MM.1S (cell line): ENCODE results near the gene ORMDL3.
A peak's percentile ranks its signal among the peaks of the same experiment; 100 is the strongest.

Experiments
- DNase-seq: peaks from one replicate; pipeline ENCODE4 v3.0.0-alpha.2; 2015
- H2AFZ ChIP-seq: fragments of 300-600 bp; sonication (generic); 2 replicates; pipeline ENCODE4 v1.6.0; 2016; ENCODE audit warnings: antibody characterized with exemption, low read length
- H3F3A ChIP-seq: fragments of 300-600 bp; sonication (generic); 2 replicates; pipeline ENCODE4 v1.6.1; 2016; ENCODE audit warnings: mild to moderate bottlenecking, antibody characterized with exemption, low read length, moderate library complexity, mixed read lengths; ENCODE audit not compliant: insufficient read depth
- H3K27ac ChIP-seq: fragments of 300-600 bp; sonication (generic); 2 replicates; pipeline ENCODE4 v1.5.1; 2016; ENCODE audit warnings: mild to moderate bottlenecking, low read length
- H3K27me3 ChIP-seq: fragments of 300-600 bp; sonication (generic); replicated peaks from 2 replicates; pipeline ENCODE4 v1.6.0; 2016; ENCODE audit warnings: low read length; ENCODE audit not compliant: insufficient read depth
- H3K36me3 ChIP-seq: fragments of 300-600 bp; sonication (generic); replicated peaks from 2 replicates; pipeline ENCODE4 v1.6.1; 2016; ENCODE audit warnings: mild to moderate bottlenecking, low read length, mixed read lengths; ENCODE audit not compliant: insufficient read depth
- H3K4me1 ChIP-seq: fragments of 300-600 bp; sonication (generic); 2 replicates; pipeline ENCODE4 v1.6.1; 2016; ENCODE audit warnings: low read length, mixed read lengths
- H3K4me2 ChIP-seq: fragments of 300-600 bp; sonication (generic); 2 replicates; pipeline ENCODE4 v1.6.0; 2016; ENCODE audit warnings: low read depth, low read length
- H3K4me3 ChIP-seq: fragments of 300-600 bp; sonication (generic); 2 replicates; pipeline ENCODE4 v1.5.1; 2016; ENCODE audit warnings: low read length, mixed read lengths
- H3K79me2 ChIP-seq: fragments of 300-600 bp; sonication (generic); 2 replicates; pipeline ENCODE4 v1.6.1; 2016; ENCODE audit warnings: mixed run types, low read length, mixed read lengths
- H3K9ac ChIP-seq: fragments of 300-600 bp; sonication (generic); 2 replicates; pipeline ENCODE4 v1.6.1; 2016; ENCODE audit warnings: low read length, mixed read lengths
- H3K9me2 ChIP-seq: fragments of 300-600 bp; sonication (generic); replicated peaks from 2 replicates; pipeline ENCODE4 v1.6.1; 2016; ENCODE audit warnings: mild to moderate bottlenecking, low read length, mixed read lengths; ENCODE audit not compliant: insufficient read depth
- H3K9me3 ChIP-seq: fragments of 300-600 bp; sonication (generic); replicated peaks from 2 replicates; pipeline ENCODE4 v1.6.1; 2016; ENCODE audit warnings: mild to moderate bottlenecking, low read length, mixed read lengths; ENCODE audit not compliant: insufficient read depth
- H4K20me1 ChIP-seq: fragments of 300-600 bp; sonication (generic); 2 replicates; pipeline ENCODE4 v1.6.1; 2016; ENCODE audit warnings: mild to moderate bottlenecking, low read length, moderate library complexity, mixed read lengths; ENCODE audit not compliant: insufficient read depth
- EZH2 ChIP-seq: fragments of 300-600 bp; sonication (generic); optimal IDR thresholded peaks from 2 replicates; pipeline ENCODE3; 2017; ENCODE audit warnings: low read depth, mild to moderate bottlenecking, antibody characterized with exemption, low read length, mixed read lengths
- EZH2phosphoT487 ChIP-seq: fragments of 300-600 bp; sonication (generic); IDR thresholded peaks from 2 replicates; pipeline ENCODE4 v1.6.1; 2018; ENCODE audit warnings: antibody characterized with exemption, low read length
- TF ChIP-seq, protein P1 (sequence below): fragments of 300-600 bp; sonication (generic); IDR thresholded peaks from 2 replicates; pipeline ENCODE4 v1.5.1; 2016; ENCODE audit warnings: antibody characterized with exemption, low read length, mixed read lengths

ORMDL3 gene

DNA sequence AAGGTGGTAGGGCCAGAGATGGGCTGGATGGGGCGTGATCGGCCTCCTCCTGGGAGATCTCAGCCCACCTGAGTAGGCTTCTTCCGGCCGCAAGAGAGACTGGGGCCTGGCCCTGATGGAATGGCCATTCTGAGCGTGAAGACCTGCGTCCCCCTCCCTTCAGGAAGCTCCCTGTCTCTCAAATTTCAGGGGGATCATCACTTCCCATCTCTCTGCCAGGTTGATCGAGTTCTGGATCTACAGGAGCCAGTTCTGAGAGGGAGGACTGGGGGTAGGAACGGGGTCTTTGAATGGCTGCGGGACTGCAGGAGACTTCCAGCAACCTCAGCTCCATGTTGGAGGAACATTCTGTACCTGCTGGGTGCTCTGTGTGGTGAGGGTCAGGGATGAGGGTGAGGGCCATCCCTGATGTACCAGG lies 26.1 kb upstream of the ORMDL3 start:
- Histone ChIP-seq H3K9me3 (no peaks in the 10 kb centered on the region), H3K79me2 (no peaks in the 10 kb centered on the region), H3K27ac (no peak overlapping the region), H3K4me1 (peaks cover 11% of the 10 kb centered on the region), H3K4me2 (peak overlapping the region; percentile 95), H3K9ac (peak overlapping the region; percentile 51; the same call in 1 of the 2 replicates), H3K36me3 (no peaks in the 10 kb centered on the region), H2AFZ (peak overlapping the region; percentile 96), H3K9me2 (no peaks in the 10 kb centered on the region), H3K27me3 (0 out of 2 replicates have a peak, but pooled peaks cover 4% of the 10 kb centered on the region), H3F3A (no peaks in the 10 kb centered on the region), H3K4me3 (peak overlapping the region; percentile 62), H4K20me1 (no peaks in the 10 kb centered on the region)
- DNase-seq = no peak
- TF ChIP-seq EZH2phosphoT487 (no peak), EZH2 (no peak)
- TF ChIP-seq, protein P1, sequence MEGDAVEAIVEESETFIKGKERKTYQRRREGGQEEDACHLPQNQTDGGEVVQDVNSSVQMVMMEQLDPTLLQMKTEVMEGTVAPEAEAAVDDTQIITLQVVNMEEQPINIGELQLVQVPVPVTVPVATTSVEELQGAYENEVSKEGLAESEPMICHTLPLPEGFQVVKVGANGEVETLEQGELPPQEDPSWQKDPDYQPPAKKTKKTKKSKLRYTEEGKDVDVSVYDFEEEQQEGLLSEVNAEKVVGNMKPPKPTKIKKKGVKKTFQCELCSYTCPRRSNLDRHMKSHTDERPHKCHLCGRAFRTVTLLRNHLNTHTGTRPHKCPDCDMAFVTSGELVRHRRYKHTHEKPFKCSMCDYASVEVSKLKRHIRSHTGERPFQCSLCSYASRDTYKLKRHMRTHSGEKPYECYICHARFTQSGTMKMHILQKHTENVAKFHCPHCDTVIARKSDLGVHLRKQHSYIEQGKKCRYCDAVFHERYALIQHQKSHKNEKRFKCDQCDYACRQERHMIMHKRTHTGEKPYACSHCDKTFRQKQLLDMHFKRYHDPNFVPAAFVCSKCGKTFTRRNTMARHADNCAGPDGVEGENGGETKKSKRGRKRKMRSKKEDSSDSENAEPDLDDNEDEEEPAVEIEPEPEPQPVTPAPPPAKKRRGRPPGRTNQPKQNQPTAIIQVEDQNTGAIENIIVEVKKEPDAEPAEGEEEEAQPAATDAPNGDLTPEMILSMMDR = no peak

DNA sequence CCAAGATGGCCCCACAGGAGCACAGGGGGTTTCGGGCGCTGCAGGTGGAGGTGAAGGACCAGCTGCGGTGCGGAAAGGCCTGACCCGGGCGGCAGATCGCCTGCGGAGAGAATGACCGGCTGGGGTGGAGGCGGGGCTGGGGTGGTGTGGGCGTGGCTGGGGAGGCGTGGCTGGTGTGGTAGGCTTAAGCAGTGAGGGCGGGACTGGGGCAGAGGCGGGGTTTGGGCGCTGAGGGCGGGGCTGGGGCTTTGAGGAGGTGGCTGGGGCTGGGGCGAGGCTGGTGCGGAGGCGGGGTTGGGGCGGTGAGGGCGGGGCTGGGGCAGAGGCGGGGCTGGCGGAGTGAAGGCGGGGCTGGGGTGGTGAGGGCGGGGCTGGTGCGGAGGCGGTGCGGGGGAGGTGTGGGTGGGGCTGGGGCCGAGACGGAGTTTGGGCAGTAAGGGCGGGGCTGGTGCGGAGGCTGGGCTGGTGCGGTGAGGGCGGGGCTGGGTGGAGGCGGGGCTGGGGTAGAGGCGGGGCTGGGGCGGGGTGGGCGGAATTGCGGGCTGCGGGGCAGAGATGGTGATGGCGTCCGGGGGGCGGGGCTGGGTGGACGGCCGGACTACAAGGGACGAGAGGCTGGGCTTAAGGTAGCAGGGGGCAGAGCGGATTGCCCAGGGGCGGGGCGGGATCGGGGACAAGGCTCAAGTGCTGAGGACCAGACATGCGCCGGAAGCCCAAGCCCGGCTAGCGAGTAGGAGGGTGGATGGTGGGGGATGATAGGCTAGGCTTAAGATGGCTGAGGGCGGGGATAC lies 25.5 kb upstream of the ORMDL3 start:
- no peaks in the 10 kb centered on the region for H3K36me3 ChIP-seq
- H4K20me1 ChIP-seq = no peaks in the 10 kb centered on the region
- TF ChIP-seq EZH2phosphoT487 = no peak
- TF ChIP-seq EZH2 = no peak
- TF ChIP-seq, protein P1 = no peak
- H3K9ac ChIP-seq = peak overlapping the region; percentile 51; the same call in 1 of the 2 replicates
- no peaks in the 10 kb centered on the region for H3K9me2 ChIP-seq
- peak; percentile 94 for DNase-seq
- no peaks in the 10 kb centered on the region for H3F3A ChIP-seq
- 0 out of 2 replicates have a peak, but pooled peaks cover 4% of the 10 kb centered on the region for H3K27me3 ChIP-seq
- H3K4me2 ChIP-seq = peak overlapping the region; percentile 95
- H3K4me1 ChIP-seq = peaks cover 11% of the 10 kb centered on the region
- H3K9me3 ChIP-seq = no peaks in the 10 kb centered on the region
- no peak overlapping the region for H3K27ac ChIP-seq
- peak overlapping the region; percentile 96 for H2AFZ ChIP-seq
- H3K4me3 ChIP-seq = peak overlapping the region; percentile 62
- no peaks in the 10 kb centered on the region for H3K79me2 ChIP-seq

DNA sequence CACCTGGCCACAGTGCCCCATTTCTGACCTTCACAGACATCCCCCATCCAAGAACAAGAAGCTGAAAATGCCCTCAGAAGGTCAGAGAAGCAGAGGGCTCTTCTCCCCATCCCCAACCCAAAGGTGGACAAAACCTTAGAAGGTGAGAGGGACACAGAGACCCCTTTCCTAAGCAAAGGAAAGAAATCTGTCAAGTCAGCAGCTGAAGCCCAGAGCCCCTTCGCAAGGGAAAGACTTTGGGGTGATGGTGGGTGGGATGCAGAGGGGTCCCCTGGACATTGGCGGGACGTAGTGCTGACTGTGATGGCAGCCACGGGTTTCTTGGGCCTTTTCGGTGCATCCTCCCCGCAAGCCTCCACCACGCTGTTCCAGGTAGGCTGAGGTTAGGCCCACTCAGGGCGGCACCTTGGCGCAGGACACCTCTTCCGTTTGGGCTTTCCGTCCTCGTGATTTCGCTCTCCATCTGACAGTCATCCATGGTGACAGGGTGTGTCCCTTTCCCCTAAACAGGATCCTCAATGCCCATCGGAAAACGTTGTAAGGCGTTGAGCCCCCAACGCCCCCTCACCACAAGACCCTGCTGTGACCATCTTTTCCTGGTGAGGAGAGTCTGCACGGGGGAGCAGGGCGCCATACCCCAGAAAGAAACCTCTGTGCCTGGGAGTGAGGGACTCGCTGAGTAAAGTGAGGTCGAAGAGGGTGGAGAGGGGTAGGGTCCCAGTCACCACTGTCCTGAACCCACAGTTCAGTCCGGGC lies 24.7 kb upstream of the ORMDL3 start:
- TF ChIP-seq EZH2phosphoT487 (no peak), EZH2 (no peak)
- TF ChIP-seq, protein P1 = no peak
- peak overlapping the region; percentile 53 for H3K4me3 ChIP-seq
- H3K27ac ChIP-seq = no peak overlapping the region
- H3K4me1 ChIP-seq = peaks cover 11% of the 10 kb centered on the region
- no peaks in the 10 kb centered on the region for H3K79me2 ChIP-seq
- H3K36me3 ChIP-seq = no peaks in the 10 kb centered on the region
- 0 out of 2 replicates have a peak, but pooled peaks cover 4% of the 10 kb centered on the region for H3K27me3 ChIP-seq
- peak overlapping the region; percentile 31; the same call in 1 of the 2 replicates for H3K9ac ChIP-seq
- no peaks in the 10 kb centered on the region for H3K9me3 ChIP-seq
- H3K4me2 ChIP-seq = peak overlapping the region; percentile 92
- no peaks in the 10 kb centered on the region for H4K20me1 ChIP-seq
- peak overlapping the region; percentile 55; the same call in 1 of the 2 replicates for H2AFZ ChIP-seq
- H3K9me2 ChIP-seq = no peaks in the 10 kb centered on the region
- H3F3A ChIP-seq = no peaks in the 10 kb centered on the region
- DNase-seq = no peak
